DND-41 (cell line): ENCODE measurements around the gene GOLGA3.

ENCODE experiments used
- ATAC-seq: fragments of 200-7000 bp; cut with Tn5 transposase; 3 replicates; pipeline ENCODE4 v1.9.1; 2021; ENCODE audit warnings: low read depth; ENCODE audit not compliant: insufficient read depth
- DNase-seq: peaks from one replicate; pipeline ENCODE4 v3.0.0-alpha.2; 2020
- H2AFZ ChIP-seq: 2 replicates; pipeline ENCODE4 v1.6.0; 2012; ENCODE audit warnings: low read depth, low read length
- H3K27ac ChIP-seq: 2 replicates; pipeline ENCODE4 v1.5.1; 2012; ENCODE audit warnings: low read length, inconsistent platforms
- H3K27me3 ChIP-seq: fragments of 200-600 bp; sonication (generic); 2 replicates; pipeline ENCODE4 v1.6.0; 2012; ENCODE audit warnings: low read length, mild to moderate bottlenecking, inconsistent platforms; ENCODE audit not compliant: insufficient read depth, poor library complexity
- H3K36me3 ChIP-seq: 2 replicates; pipeline ENCODE4 v1.5.1; 2012; ENCODE audit warnings: low read length, inconsistent platforms; ENCODE audit not compliant: insufficient read depth
- H3K4me1 ChIP-seq: 2 replicates; pipeline ENCODE4 v1.5.1; 2012; ENCODE audit warnings: mild to moderate bottlenecking, low read length; ENCODE audit not compliant: insufficient read depth
- H3K4me2 ChIP-seq: 2 replicates; pipeline ENCODE4 v1.6.0; 2012; ENCODE audit warnings: mild to moderate bottlenecking, moderate library complexity, low read length, inconsistent platforms; ENCODE audit not compliant: insufficient read depth
- H3K4me3 ChIP-seq, 2 experiments: fragments of 200-600 bp in 1 of 2; shearing (Covaris generic) in 1 of 2; 2 replicates each; pipeline ENCODE4 v1.5.1; 2012 to 2016; ENCODE audit warnings: inconsistent platforms in 2 of 2, low read length in 2 of 2, mild to moderate bottlenecking in 2 of 2, low read depth in 1 of 2, moderate library complexity in 1 of 2
- H3K79me2 ChIP-seq: 2 replicates; pipeline ENCODE4 v1.6.0; 2012; ENCODE audit warnings: low read length, inconsistent platforms; ENCODE audit not compliant: insufficient read depth
- H3K9ac ChIP-seq: 2 replicates; pipeline ENCODE4 v1.6.0; 2012; ENCODE audit warnings: low read depth, mild to moderate bottlenecking, inconsistent platforms, low read length, moderate library complexity
- H3K9me3 ChIP-seq: 2 replicates; pipeline ENCODE4 v1.5.1; 2012; ENCODE audit warnings: low read length, moderate library complexity, mild to moderate bottlenecking, inconsistent platforms; ENCODE audit not compliant: insufficient read depth, severe bottlenecking
- H4K20me1 ChIP-seq: 2 replicates; pipeline ENCODE4 v1.6.0; 2012; ENCODE audit warnings: low read length; ENCODE audit not compliant: insufficient read depth
- EZH2 ChIP-seq: IDR thresholded peaks from 3 replicates; pipeline ENCODE4 v1.6.1; 2012; ENCODE audit warnings: borderline replicate concordance, low read depth, mild to moderate bottlenecking, moderate library complexity, low read length, inconsistent platforms; ENCODE audit not compliant: severe bottlenecking
- TF ChIP-seq, protein P1 (sequence below): IDR thresholded peaks from 2 replicates; pipeline ENCODE4 v1.5.1; 2012; ENCODE audit warnings: borderline replicate concordance, low read length, moderate library complexity, mild to moderate bottlenecking; ENCODE audit not compliant: poor library complexity, severe bottlenecking; ENCODE audit errors: extremely low read depth

The GOLGA3 gene

GRCh38 chr12:132772606-132773005, 56.1 kb downstream of the GOLGA3 start:
- Histone ChIP-seq H3K27me3 (no peaks in the 10 kb centered on the region), H3K4me2 (no peak overlapping the region), H3K9ac (no peak overlapping the region), H2AFZ (no peak overlapping the region), H3K4me3 (no peak overlapping the region), H3K27ac (no peak overlapping the region), H4K20me1 (no peaks in the 10 kb centered on the region), H3K36me3 (peaks cover 74% of the 10 kb centered on the region), H3K9me3 (no peaks in the 10 kb centered on the region), H3K79me2 (no peaks in the 10 kb centered on the region), H3K4me1 (peaks cover 12% of the 10 kb centered on the region)
- DNase-seq: no peak
- no peak for ATAC-seq
- TF ChIP-seq, protein P1, sequence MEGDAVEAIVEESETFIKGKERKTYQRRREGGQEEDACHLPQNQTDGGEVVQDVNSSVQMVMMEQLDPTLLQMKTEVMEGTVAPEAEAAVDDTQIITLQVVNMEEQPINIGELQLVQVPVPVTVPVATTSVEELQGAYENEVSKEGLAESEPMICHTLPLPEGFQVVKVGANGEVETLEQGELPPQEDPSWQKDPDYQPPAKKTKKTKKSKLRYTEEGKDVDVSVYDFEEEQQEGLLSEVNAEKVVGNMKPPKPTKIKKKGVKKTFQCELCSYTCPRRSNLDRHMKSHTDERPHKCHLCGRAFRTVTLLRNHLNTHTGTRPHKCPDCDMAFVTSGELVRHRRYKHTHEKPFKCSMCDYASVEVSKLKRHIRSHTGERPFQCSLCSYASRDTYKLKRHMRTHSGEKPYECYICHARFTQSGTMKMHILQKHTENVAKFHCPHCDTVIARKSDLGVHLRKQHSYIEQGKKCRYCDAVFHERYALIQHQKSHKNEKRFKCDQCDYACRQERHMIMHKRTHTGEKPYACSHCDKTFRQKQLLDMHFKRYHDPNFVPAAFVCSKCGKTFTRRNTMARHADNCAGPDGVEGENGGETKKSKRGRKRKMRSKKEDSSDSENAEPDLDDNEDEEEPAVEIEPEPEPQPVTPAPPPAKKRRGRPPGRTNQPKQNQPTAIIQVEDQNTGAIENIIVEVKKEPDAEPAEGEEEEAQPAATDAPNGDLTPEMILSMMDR: no peak
- TF ChIP-seq EZH2: no peak

DNA sequence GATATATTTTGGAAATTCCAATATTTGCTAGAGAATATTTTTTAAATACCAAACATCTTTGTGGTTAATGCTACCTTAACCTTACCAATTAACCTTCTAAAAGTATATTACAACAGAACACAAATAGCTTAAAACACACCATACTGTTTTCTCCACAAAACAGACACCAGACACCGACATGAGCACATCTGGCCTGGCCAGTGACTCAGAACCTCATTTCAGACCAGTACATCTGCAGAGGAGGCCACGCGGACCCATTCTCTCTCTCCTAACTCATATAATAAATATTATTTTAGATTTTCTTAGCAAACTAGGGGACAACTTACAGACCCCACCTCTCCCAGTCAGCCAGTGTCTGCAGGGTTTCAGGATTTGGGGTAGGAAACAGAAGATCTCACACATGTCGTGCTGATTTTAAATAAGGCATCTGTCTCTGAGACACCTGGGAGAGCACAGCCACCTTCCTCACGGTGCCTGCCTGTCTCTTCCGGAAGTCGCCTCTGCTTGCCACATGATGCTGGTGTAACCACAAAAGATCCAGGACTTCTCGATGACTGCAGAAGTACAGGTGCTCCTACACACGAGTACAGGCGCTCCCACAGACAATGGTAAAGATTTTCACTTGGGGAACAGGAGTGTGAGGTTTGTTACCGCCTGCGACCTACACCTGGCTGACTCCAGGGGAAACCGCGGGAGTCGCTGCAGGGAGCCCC, 57.4 kb downstream of the GOLGA3 start:
- peaks cover 13% of the 10 kb centered on the region for H3K4me1 ChIP-seq
- H2AFZ ChIP-seq: no peak overlapping the region
- no peaks in the 10 kb centered on the region for H3K27me3 ChIP-seq
- H3K79me2 ChIP-seq: no peaks in the 10 kb centered on the region
- H3K4me3 ChIP-seq: no peak overlapping the region
- no peak overlapping the region for H3K9ac ChIP-seq
- no peak for TF ChIP-seq EZH2
- TF ChIP-seq, protein P1: no peak
- peaks cover 61% of the 10 kb centered on the region for H3K36me3 ChIP-seq
- H3K27ac ChIP-seq: no peak overlapping the region
- no peak for ATAC-seq
- no peak for DNase-seq
- H3K9me3 ChIP-seq: no peaks in the 10 kb centered on the region
- H4K20me1 ChIP-seq: no peaks in the 10 kb centered on the region
- H3K4me2 ChIP-seq: no peak overlapping the region

GRCh38 chr12:132766380-132767085, 62.1 kb downstream of the GOLGA3 start:
- Histone ChIP-seq H3K9ac (no peak overlapping the region), H3K4me3 (no peak overlapping the region), H3K36me3 (peaks cover 18% of the 10 kb centered on the region), H3K4me1 (peaks cover 23% of the 10 kb centered on the region), H3K9me3 (no peaks in the 10 kb centered on the region), H2AFZ (no peak overlapping the region), H3K27me3 (no peaks in the 10 kb centered on the region), H3K79me2 (peaks cover 12% of the 10 kb centered on the region), H3K27ac (no peak overlapping the region), H4K20me1 (no peaks in the 10 kb centered on the region), H3K4me2 (no peak overlapping the region)
- DNase-seq (no peak), ATAC-seq (no peak)
- TF ChIP-seq, protein P1: no peak
- no peak for TF ChIP-seq EZH2
